Stomach (tissue), 9 donors: ENCODE results near the gene PPP1R13L. TPM values are rescaled to one million over a fixed set of nuclear protein-coding genes. Genes with fewer than 3 reads are reported as not detected.
"Not testable (repeated sequence)": the region's sequence is repeated elsewhere in the genome, so short reads cannot be mapped to it uniquely, and the experiment has no call there.

Experiments
- DNase-seq, 2 donors: peaks; one replicate each; pipeline versions ENCODE4 v3.0.0 to v3.0.0-alpha.2; 2013 to 2019
- H3K27ac ChIP-seq, 5 donors: fragments of 200-600 bp in 4 of 5; sonication (generic) in 4 of 5; one replicate each; pipeline ENCODE4 v1.5.1; 2013 to 2019; ENCODE audit warnings: mild to moderate bottlenecking in 1 of 5, moderate library complexity in 1 of 5
- H3K27me3 ChIP-seq, 3 donors: fragments of 200-600 bp; sonication (generic); one replicate each; pipeline ENCODE4 v1.5.1; 2017 to 2019; ENCODE audit warnings: mixed run types in 1 of 3
- H3K36me3 ChIP-seq, 4 donors: fragments of 200-600 bp; sonication (generic); 1 replicate in 3 of 4; 2 replicates in 1 of 4; pipeline ENCODE4 v1.5.1; 2016 to 2019
- H3K4me1 ChIP-seq, 4 donors: fragments of 200-600 bp; sonication (generic); one replicate each; pipeline ENCODE4 v1.5.1; 2016 to 2019
- H3K4me3 ChIP-seq, 4 donors: fragments of 200-600 bp; sonication (generic) in 3 of 4; one replicate each; pipeline ENCODE4 v1.5.1; 2016 to 2019; ENCODE audit warnings: mild to moderate bottlenecking in 1 of 4
- H3K9me3 ChIP-seq, 4 donors: fragments of 200-600 bp; sonication (generic); one replicate each; pipeline ENCODE4 v1.5.1; 2016 to 2019
- CTCF ChIP-seq, 7 experiments: fragments of 450-650 bp in 4 of 7; fragments of 200-600 bp in 3 of 7; sonication (generic) in 3 of 7; IDR thresholded peaks; one replicate each; pipeline ENCODE4 v1.5.1; 2016 to 2019; ENCODE audit warnings: antibody characterized with exemption in 7 of 7, control low read depth in 2 of 7, mild to moderate bottlenecking in 1 of 7
- EP300 ChIP-seq: sonication (generic); formaldehyde crosslinking; IDR thresholded peaks from one replicate; pipeline ENCODE4 v1.6.1; 2017; ENCODE audit warnings: antibody characterized with exemption
- POLR2A ChIP-seq, 4 donors: fragments of 450-650 bp; IDR thresholded peaks; one replicate each; pipeline ENCODE4 v1.6.1; 2016; ENCODE audit warnings: antibody characterized with exemption in 4 of 4, control low read depth in 2 of 4, mild to moderate bottlenecking in 1 of 4, moderate library complexity in 1 of 4
- POLR2AphosphoS5 ChIP-seq, 3 donors: sonication (generic); formaldehyde crosslinking; IDR thresholded peaks; one replicate each; pipeline ENCODE4 v1.6.1; 2016; ENCODE audit warnings: antibody characterized with exemption in 3 of 3
- WGBS, 5 donors: extraction: QIAGEN DNeasy Blood & Tissue Kit in 3 of 5; methylation state at CpG; one replicate each; pipeline versions ENCODE4 v1.1.5 to v1.1.7; 2013 to 2018; 5-methylcytosine and 5-hydroxymethylcytosine counted together
- intact Hi-C: fragments of 100-400 bp; cut with DNase I; formaldehyde crosslinking; loops from one replicate; pipeline ENCODE4 v1.15.1; 2023; ENCODE audit warnings: low total_unique reads
- polyA plus RNA-seq, 3 donors: library from polyadenylated mRNA; stranded (reverse); fragments of 200-250 nt; gene quantifications; one replicate each; pipeline ENCODE4 v1.2.3, GENCODE V29; 2013
- total RNA-seq, 5 donors: library from RNA; depleted of rRNA; stranded (reverse); fragments of >200 nt; gene quantifications; one replicate each; pipeline versions ENCODE4 v1.1.0 to v1.2.3, GENCODE V29; 2014 to 2016
- donor health status: healthy with polysubstance abuse.
- donor health status: Bipolar disorder and iron deficiency.
- donor health status: healthy.

The PPP1R13L gene
- total and polyA plus RNA-seq, 8 donors = 2.4 to 120 (median 19.9) TPM

- TF ChIP-seq POLR2AphosphoS5 (IDR thresholded peaks at IDR 0.05) = no peak
- no peak for TF ChIP-seq CTCF (IDR thresholded peaks at IDR 0.05)
- TF ChIP-seq EP300 = no peak
- no peak for TF ChIP-seq POLR2A (IDR thresholded peaks at IDR 0.05)
- no peak for DNase-seq
- Histone ChIP-seq H3K4me3 (no peak overlapping the region), H3K9me3 (no peaks in the 10 kb centered on the region), H3K27ac (peak overlapping the region in 1 of 5 donors; percentile 52), H3K36me3 (peaks cover 21 to 81% (median 73%) of the 10 kb centered on the region in 4 donors), H3K27me3 (no peaks in the 10 kb centered on the region), H3K4me1 (peaks cover 10 to 33% (median 24%) of the 10 kb centered on the region in 4 donors)
- 70 to 79% (median 75%) methylated on average over 6 to 9 of the region's 9 CpGs for WGBS, 5 donors
- intact Hi-C loops = no loop called here
Measured at GRCh38 chr19:45418802-45419201, 13.9 kb upstream of the PPP1R13L start.

- DNase-seq = no peak
- Histone ChIP-seq H3K4me3 (no peak overlapping the region), H3K27ac (no peak overlapping the region), H3K36me3 (peaks cover 33 to 96% (median 89%) of the 10 kb centered on the region in 4 donors), H3K4me1 (peaks cover 0 to 21% (median 11%) of the 10 kb centered on the region in 4 donors), H3K9me3 (no peaks in the 10 kb centered on the region), H3K27me3 (no peaks in the 10 kb centered on the region)
- intact Hi-C loops = no loop called here
- TF ChIP-seq EP300 (no peak), POLR2AphosphoS5 (IDR thresholded peaks at IDR 0.05) (no peak), CTCF (IDR thresholded peaks at IDR 0.05) (no peak), POLR2A (IDR thresholded peaks at IDR 0.05) (no peak)
- 65 to 94% (median 87%) methylated on average over 4 of the region's 4 CpGs for WGBS, 5 donors
Measured at GRCh38 chr19:45417151-45417550, 12.3 kb upstream of the PPP1R13L start.

GRCh38 chr19:45414468-45414867, 9.6 kb upstream of the PPP1R13L start:
- H3K36me3 ChIP-seq = peaks cover 32 to 80% (median 77%) of the 10 kb centered on the region in 4 donors
- H3K4me1 ChIP-seq = peaks cover 0 to 7% (median 6%) of the 10 kb centered on the region in 4 donors
- no peaks in the 10 kb centered on the region for H3K27me3 ChIP-seq
- TF ChIP-seq POLR2AphosphoS5 (IDR thresholded peaks at IDR 0.05) (no peak), EP300 (no peak), CTCF (IDR thresholded peaks at IDR 0.05) (no peak), POLR2A (IDR thresholded peaks at IDR 0.05) (no peak)
- no peak for DNase-seq
- WGBS, 5 donors = 93 to 97% (median 95%) methylated on average over 6 to 8 of the region's 8 CpGs
- H3K27ac ChIP-seq = no peak overlapping the region
- H3K9me3 ChIP-seq = no peaks in the 10 kb centered on the region
- H3K4me3 ChIP-seq = no peak overlapping the region
- intact Hi-C loops = no loop called here

- H3K9me3 ChIP-seq = no peaks in the 10 kb centered on the region
- H3K27ac ChIP-seq = no peak overlapping the region
- intact Hi-C loops = no loop called here
- peaks cover 23 to 80% (median 72%) of the 10 kb centered on the region in 4 donors for H3K36me3 ChIP-seq
- H3K4me3 ChIP-seq = no peak overlapping the region
- no peaks in the 10 kb centered on the region for H3K27me3 ChIP-seq
- TF ChIP-seq POLR2A (IDR thresholded peaks at IDR 0.05) (no peak), EP300 (no peak), POLR2AphosphoS5 (IDR thresholded peaks at IDR 0.05) (no peak), CTCF (IDR thresholded peaks at IDR 0.05) (no peak)
- peaks cover 0 to 6% (median 0%) of the 10 kb centered on the region in 4 donors for H3K4me1 ChIP-seq
- 93 to 96% (median 94%) methylated on average over 6 of the region's 6 CpGs for WGBS, 5 donors
- DNase-seq = no peak
Measured at GRCh38 chr19:45413497-45413896, 8.6 kb upstream of the PPP1R13L start.

- H3K4me3 ChIP-seq, H3K27ac ChIP-seq, DNase-seq, H3K9me3 ChIP-seq, H3K27me3 ChIP-seq, intact Hi-C loops: not testable (repeated sequence)
- H3K4me1 ChIP-seq = peaks cover 10 to 24% (median 19%) of the 10 kb centered on the region in 4 donors
- peaks cover 12 to 57% (median 44%) of the 10 kb centered on the region in 4 donors for H3K36me3 ChIP-seq
- 83 to 92% (median 88%) methylated on average over 4 of the region's 4 CpGs for WGBS, 5 donors
Measured at GRCh38 chr19:45410330-45410729, 5.5 kb upstream of the PPP1R13L start.
